ENCODE results near the gene ARHGEF17. TPM values are rescaled to one million over a fixed set of nuclear protein-coding genes. Genes with fewer than 3 reads are reported as not detected.

The ARHGEF17 gene
- total and polyA plus RNA-seq, 2 of the 13 experiments (the other 11 are each of a cell fraction or from before 2014, with no cell fraction given): 10.7 to 28.8 TPM

GRCh38 chr11:73280626-73281025 is 27.4 kb upstream of the ARHGEF17 start:
- TF ChIP-seq BHLHE40 (IDR thresholded peaks at IDR 0.05; ENCODE audit: low read length) (0 out of 2 replicates have a peak, but pooled peaks have one; percentile 18), PRPF4 (IDR thresholded peaks at IDR 0.05; ENCODE audit: low read depth, low read length, poor library complexity, severe bottlenecking) (no peak)
- peaks cover 4 to 16% of the 10 kb centered on the region in 2 experiments; a peak in 4 of 5 replicates for H3K27me3 ChIP-seq (ENCODE audit: control insufficient read depth in 1 of 2, insufficient read depth in 2 of 2, low read length in 2 of 2)
- ChIA-PET POLR2A (no interaction called here), CTCF (ENCODE audit: low intra/inter-chr PET ratio, low total read pairs) (no interaction called here)
- 11% methylated on average over 5 of the region's 5 CpGs for WGBS (ENCODE audit: low lambda C conversion rate)
- no peaks in the 10 kb centered on the region for H3K79me2 ChIP-seq (ENCODE audit: insufficient read depth, low read length)
- no peaks in the 10 kb centered on the region for H3K9me3 ChIP-seq (ENCODE audit: low read length)
- H3K36me3 ChIP-seq (replicated peaks in 1 of 2; ENCODE audit: control insufficient read depth in 1 of 2, insufficient read depth in 2 of 2, low read length in 2 of 2): no peaks in the 10 kb centered on the region
- no peaks in the 10 kb centered on the region for H4K20me1 ChIP-seq (ENCODE audit: insufficient read depth, low read length)
- no peak for FAIRE-seq
- peaks cover 11% of the 10 kb centered on the region for H3K4me1 ChIP-seq (ENCODE audit: insufficient read depth, low read length)
- no peak overlapping the region for H2AFZ ChIP-seq (ENCODE audit: low read length)
- DNase-seq (ENCODE audit: low spot score): no peak
- in situ Hi-C loops (cut with HindIII; ENCODE audit: extremely low pct_ligation_motif_present, low pct_unique_long_range_greater_than_20kb) (no loop called here), intact Hi-C loops (cut with micrococcal nuclease; ENCODE audit: unreplicated experiment) (no loop called here)
- no peak overlapping the region; the same call in 1 of the 2 replicates for H3K4me2 ChIP-seq (ENCODE audit: low read depth, low read length)
- no TSS peak for BruUV-seq (replicated peaks)
- no peak overlapping the region for H3K9ac ChIP-seq (ENCODE audit: insufficient read depth, low read depth, low read length)
- no peak overlapping the region for H3K4me3 ChIP-seq (replicated peaks in 1 of 3; ENCODE audit: insufficient read depth in 1 of 3, low read depth in 2 of 3, low read length in 3 of 3)
- no peak overlapping the region for H3K27ac ChIP-seq (ENCODE audit: extremely low read length, insufficient read depth, low read length)
- ATAC-seq: peak; percentile 40

DNA sequence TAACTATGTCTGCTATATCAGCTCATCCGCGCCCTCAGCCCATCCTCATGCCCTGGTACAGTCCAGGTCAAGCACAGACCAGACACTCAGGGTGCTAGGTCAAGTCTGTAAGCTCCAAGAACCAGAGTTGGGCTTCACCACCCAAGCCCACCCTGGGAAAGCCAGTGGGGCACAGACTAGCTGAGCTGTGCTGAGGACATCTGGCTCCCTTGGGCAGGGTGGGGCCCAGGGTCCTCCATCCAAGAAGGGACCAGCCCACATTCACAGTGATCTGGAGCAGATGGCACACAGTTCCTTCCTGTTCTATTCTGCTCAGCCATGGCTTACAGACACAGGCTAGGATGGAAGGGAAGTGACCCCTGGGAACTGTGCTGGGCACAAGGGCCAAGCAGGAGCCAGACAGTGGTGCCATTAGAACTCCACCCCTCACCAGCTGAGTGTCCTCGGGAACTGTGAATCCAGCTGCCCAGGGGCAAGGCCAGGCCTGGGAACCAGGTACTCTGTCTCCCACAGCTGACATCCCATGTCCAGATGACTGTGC is 26.8 kb upstream of the ARHGEF17 start:
- FAIRE-seq: no peak
- in situ Hi-C loops (cut with HindIII; ENCODE audit: extremely low pct_ligation_motif_present, low pct_unique_long_range_greater_than_20kb): no loop called here

More for the DNA sequence above, 26.8 kb upstream of the ARHGEF17 start:
- no TSS peak for BruUV-seq (replicated peaks)
- TF ChIP-seq MIXL1 (CRISPR knock-in tag; IDR thresholded peaks at IDR 0.05) (no peak), ATF7 (IDR thresholded peaks at IDR 0.05) (no peak), ATF7 (CRISPR knock-in tag; IDR thresholded peaks at IDR 0.05) (no peak), ZNF543 (CRISPR knock-in tag; IDR thresholded peaks at IDR 0.05) (no peak), FOXK2 (IDR thresholded peaks at IDR 0.05) (no peak)
- H3K9ac ChIP-seq (ENCODE audit: insufficient read depth, low read depth, low read length): no peak overlapping the region
- ATAC-seq (no peak), DNase-seq (ENCODE audit: low spot score) (no peak)
- no peak overlapping the region for H3K4me2 ChIP-seq (ENCODE audit: low read depth, low read length)
- no CpG with 5 or more reads among the region's 3 CpGs for WGBS (ENCODE audit: low lambda C conversion rate)
- H3K4me3 ChIP-seq (replicated peaks in 1 of 3; ENCODE audit: insufficient read depth in 1 of 3, low read depth in 2 of 3, low read length in 3 of 3): no peak overlapping the region
- H3K36me3 ChIP-seq (replicated peaks in 1 of 2; ENCODE audit: control insufficient read depth in 1 of 2, insufficient read depth in 2 of 2, low read length in 2 of 2): no peaks in the 10 kb centered on the region
- CTCF ChIA-PET (ENCODE audit: low intra/inter-chr PET ratio, low total read pairs): no interaction called here
- no peaks in the 10 kb centered on the region for H4K20me1 ChIP-seq (ENCODE audit: insufficient read depth, low read length)
- H2AFZ ChIP-seq (ENCODE audit: low read length): no peak overlapping the region
- H3K4me1 ChIP-seq (ENCODE audit: insufficient read depth, low read length): peaks cover 11% of the 10 kb centered on the region
- intact Hi-C loops (cut with micrococcal nuclease; ENCODE audit: unreplicated experiment): no loop called here
- no peaks in the 10 kb centered on the region for H3K79me2 ChIP-seq (ENCODE audit: insufficient read depth, low read length)
- POLR2A ChIA-PET: no interaction called here
- no peaks in the 10 kb centered on the region for H3K9me3 ChIP-seq (ENCODE audit: low read length)
- H3K27ac ChIP-seq (ENCODE audit: extremely low read length, insufficient read depth, low read length): no peak overlapping the region
- peaks cover 6 to 18% of the 10 kb centered on the region in 2 experiments; a peak in 4 of 5 replicates for H3K27me3 ChIP-seq (ENCODE audit: control insufficient read depth in 1 of 2, insufficient read depth in 2 of 2, low read length in 2 of 2)

Data from HepG2 (cell line).